ENCODE measurements around the gene DNM3.

DNM3 gene

GRCh38 chr1:171884475-171884874 is 43.2 kb downstream of the DNM3 start:
- Histone ChIP-seq H3K27ac (no peak overlapping the region), H3K36me3 (no peaks in the 10 kb centered on the region), H3K4me2 (no peak overlapping the region)

GRCh38 chr1:171890131-171890530 is 48.8 kb downstream of the DNM3 start:
- H3K4me1 ChIP-seq, result no peaks in the 10 kb centered on the region
- peaks cover 3% of the 10 kb centered on the region; the same call in 1 of the 2 replicates for H3K9me3 ChIP-seq
- H3K9ac ChIP-seq, result no peak overlapping the region
- no peak overlapping the region for H3K4me2 ChIP-seq
- no peaks in the 10 kb centered on the region for H3K36me3 ChIP-seq
- H3K4me3 ChIP-seq, result no peak overlapping the region
- TF ChIP-seq Cebpa-rat (IDR thresholded peaks at IDR 0.05), result no peak
- H3K27me3 ChIP-seq, result no peaks in the 10 kb centered on the region
- H4K20me1 ChIP-seq, result no peaks in the 10 kb centered on the region
- no peak overlapping the region for H3K27ac ChIP-seq

More at GRCh38 chr1:171884475-171884874, 43.2 kb downstream of the DNM3 start:
- Histone ChIP-seq H4K20me1 (no peaks in the 10 kb centered on the region), H3K9ac (no peak overlapping the region), H3K27me3 (no peaks in the 10 kb centered on the region), H3K4me3 (no peak overlapping the region), H3K9me3 (peaks cover 3% of the 10 kb centered on the region; the same call in 1 of the 2 replicates), H3K4me1 (no peaks in the 10 kb centered on the region)
- no peak for TF ChIP-seq Cebpa-rat (IDR thresholded peaks at IDR 0.05)

- no peak overlapping the region for H3K4me3 ChIP-seq
- TF ChIP-seq Cebpa-rat (IDR thresholded peaks at IDR 0.05), result no peak
- no peaks in the 10 kb centered on the region for H3K9me3 ChIP-seq
- H3K27me3 ChIP-seq, result no peaks in the 10 kb centered on the region
- no peaks in the 10 kb centered on the region; the same call in 1 of the 2 replicates for H3K4me1 ChIP-seq
- H3K9ac ChIP-seq, result no peak overlapping the region
- H3K36me3 ChIP-seq, result no peaks in the 10 kb centered on the region
- H4K20me1 ChIP-seq, result no peaks in the 10 kb centered on the region
- H3K27ac ChIP-seq, result no peak overlapping the region
- no peak overlapping the region for H3K4me2 ChIP-seq
These were observed 55.8 kb downstream of the DNM3 start for GRCh38 chr1:171896936-171897703.

- Histone ChIP-seq H3K9me3 (no peaks in the 10 kb centered on the region), H4K20me1 (no peaks in the 10 kb centered on the region), H3K4me3 (no peak overlapping the region), H3K36me3 (no peaks in the 10 kb centered on the region), H3K4me1 (no peaks in the 10 kb centered on the region; the same call in 1 of the 2 replicates), H3K27me3 (no peaks in the 10 kb centered on the region), H3K27ac (no peak overlapping the region), H3K9ac (no peak overlapping the region), H3K4me2 (no peak overlapping the region)
- no peak for TF ChIP-seq Cebpa-rat (IDR thresholded peaks at IDR 0.05)
These were observed 57.6 kb downstream of the DNM3 start for GRCh38 chr1:171898941-171899340.

- no peaks in the 10 kb centered on the region for H3K36me3 ChIP-seq
- no peaks in the 10 kb centered on the region; the same call in 1 of the 2 replicates for H3K4me1 ChIP-seq
- H3K27me3 ChIP-seq, result no peaks in the 10 kb centered on the region
- no peak for TF ChIP-seq Cebpa-rat (IDR thresholded peaks at IDR 0.05)
- no peak overlapping the region for H3K4me3 ChIP-seq
- no peak overlapping the region for H3K27ac ChIP-seq
- no peaks in the 10 kb centered on the region for H4K20me1 ChIP-seq
- H3K9ac ChIP-seq, result no peak overlapping the region
- no peaks in the 10 kb centered on the region for H3K9me3 ChIP-seq
- no peak overlapping the region for H3K4me2 ChIP-seq
These were observed 58.5 kb downstream of the DNM3 start for GRCh38 chr1:171899838-171900237.

GRCh38 chr1:171901245-171901644 is 59.9 kb downstream of the DNM3 start:
- no peaks in the 10 kb centered on the region for H3K27me3 ChIP-seq
- H4K20me1 ChIP-seq, result no peaks in the 10 kb centered on the region
- H3K27ac ChIP-seq, result no peak overlapping the region
- H3K9me3 ChIP-seq, result no peaks in the 10 kb centered on the region
- no peaks in the 10 kb centered on the region for H3K36me3 ChIP-seq
- no peaks in the 10 kb centered on the region; the same call in 1 of the 2 replicates for H3K4me1 ChIP-seq
- no peak overlapping the region for H3K4me2 ChIP-seq
- no peak for TF ChIP-seq Cebpa-rat (IDR thresholded peaks at IDR 0.05)
- no peak overlapping the region for H3K9ac ChIP-seq
- H3K4me3 ChIP-seq, result no peak overlapping the region

- Histone ChIP-seq H3K9ac (no peak overlapping the region), H3K9me3 (no peaks in the 10 kb centered on the region), H4K20me1 (no peaks in the 10 kb centered on the region), H3K27ac (no peak overlapping the region), H3K4me2 (no peak overlapping the region), H3K4me3 (no peak overlapping the region), H3K27me3 (no peaks in the 10 kb centered on the region), H3K36me3 (no peaks in the 10 kb centered on the region), H3K4me1 (no peaks in the 10 kb centered on the region; the same call in 1 of the 2 replicates)
- no peak for TF ChIP-seq Cebpa-rat (IDR thresholded peaks at IDR 0.05)
These were observed 61.2 kb downstream of the DNM3 start for GRCh38 chr1:171902527-171902926.

- H4K20me1 ChIP-seq, result no peaks in the 10 kb centered on the region
These were observed 63.6 kb downstream of the DNM3 start for GRCh38 chr1:171904778-171905450.

GRCh38 chr1:171909711-171910110 is 68.4 kb downstream of the DNM3 start:
- no peaks in the 10 kb centered on the region for H3K27me3 ChIP-seq
- no peaks in the 10 kb centered on the region for H3K4me1 ChIP-seq
- H4K20me1 ChIP-seq, result no peaks in the 10 kb centered on the region
- no peaks in the 10 kb centered on the region for H3K36me3 ChIP-seq
- H3K4me3 ChIP-seq, result no peak overlapping the region
- TF ChIP-seq Cebpa-rat (IDR thresholded peaks at IDR 0.05), result no peak
- H3K4me2 ChIP-seq, result no peak overlapping the region
- H3K9me3 ChIP-seq, result no peaks in the 10 kb centered on the region
- no peak overlapping the region for H3K27ac ChIP-seq
- H3K9ac ChIP-seq, result no peak overlapping the region

More at GRCh38 chr1:171904778-171905450, 63.6 kb downstream of the DNM3 start:
- Histone ChIP-seq H3K27me3 (no peaks in the 10 kb centered on the region), H3K4me3 (no peak overlapping the region), H3K36me3 (no peaks in the 10 kb centered on the region), H3K4me2 (no peak overlapping the region), H3K27ac (no peak overlapping the region), H3K9ac (no peak overlapping the region), H3K9me3 (no peaks in the 10 kb centered on the region), H3K4me1 (no peaks in the 10 kb centered on the region; the same call in 1 of the 2 replicates)
- TF ChIP-seq Cebpa-rat (IDR thresholded peaks at IDR 0.05), result no peak

- Histone ChIP-seq H3K27me3 (no peaks in the 10 kb centered on the region), H3K9ac (no peak overlapping the region), H4K20me1 (no peaks in the 10 kb centered on the region), H3K9me3 (no peaks in the 10 kb centered on the region), H3K4me3 (no peak overlapping the region), H3K4me1 (no peaks in the 10 kb centered on the region), H3K36me3 (no peaks in the 10 kb centered on the region), H3K4me2 (no peak overlapping the region), H3K27ac (no peak overlapping the region)
- TF ChIP-seq Cebpa-rat (IDR thresholded peaks at IDR 0.05), result no peak
These were observed 69.5 kb downstream of the DNM3 start for GRCh38 chr1:171910786-171911185.

Data from BLaER1 (cell line).